ENCODE measurements around the gene MDGA2.

DNA sequence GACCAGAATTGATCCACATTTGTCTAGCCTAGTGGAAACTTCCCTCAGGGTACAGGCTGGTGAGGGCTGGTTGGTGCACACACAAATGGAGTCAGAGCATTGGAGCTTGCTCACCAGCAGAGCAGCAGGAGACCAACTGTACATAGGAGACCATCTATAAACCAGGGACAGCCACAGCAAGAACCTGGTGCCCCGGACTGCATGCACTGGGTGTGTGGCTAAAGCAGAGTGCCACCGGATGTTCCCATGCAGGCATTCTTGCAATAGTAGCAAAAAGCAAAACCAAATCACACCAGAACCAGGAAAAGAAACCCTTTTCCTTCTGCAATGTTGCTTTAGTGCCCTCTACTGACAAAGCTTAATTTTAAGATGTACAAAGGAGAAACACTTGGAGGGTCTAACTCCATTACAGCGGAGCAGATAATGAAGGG lies 136.4 kb downstream of the MDGA2 start:
- no peak for TF ChIP-seq POLR2A (IDR thresholded peaks at IDR 0.05)
- TF ChIP-seq, protein P1, sequence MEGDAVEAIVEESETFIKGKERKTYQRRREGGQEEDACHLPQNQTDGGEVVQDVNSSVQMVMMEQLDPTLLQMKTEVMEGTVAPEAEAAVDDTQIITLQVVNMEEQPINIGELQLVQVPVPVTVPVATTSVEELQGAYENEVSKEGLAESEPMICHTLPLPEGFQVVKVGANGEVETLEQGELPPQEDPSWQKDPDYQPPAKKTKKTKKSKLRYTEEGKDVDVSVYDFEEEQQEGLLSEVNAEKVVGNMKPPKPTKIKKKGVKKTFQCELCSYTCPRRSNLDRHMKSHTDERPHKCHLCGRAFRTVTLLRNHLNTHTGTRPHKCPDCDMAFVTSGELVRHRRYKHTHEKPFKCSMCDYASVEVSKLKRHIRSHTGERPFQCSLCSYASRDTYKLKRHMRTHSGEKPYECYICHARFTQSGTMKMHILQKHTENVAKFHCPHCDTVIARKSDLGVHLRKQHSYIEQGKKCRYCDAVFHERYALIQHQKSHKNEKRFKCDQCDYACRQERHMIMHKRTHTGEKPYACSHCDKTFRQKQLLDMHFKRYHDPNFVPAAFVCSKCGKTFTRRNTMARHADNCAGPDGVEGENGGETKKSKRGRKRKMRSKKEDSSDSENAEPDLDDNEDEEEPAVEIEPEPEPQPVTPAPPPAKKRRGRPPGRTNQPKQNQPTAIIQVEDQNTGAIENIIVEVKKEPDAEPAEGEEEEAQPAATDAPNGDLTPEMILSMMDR (IDR thresholded peaks at IDR 0.05), result peak in 10 of 12 donors; percentile 20 to 58 (median 34)

Measured in heart left ventricle (tissue), 13 donors.